ENCODE data around the gene RPUSD1. TPM values are rescaled to one million over a fixed set of nuclear protein-coding genes. Genes with fewer than 3 reads are reported as not detected.

The RPUSD1 gene
- total RNA-seq, 1 donor from 2014 or later: 23.7 TPM

GRCh38 chr16:802914-803753 lies 15.0 kb upstream of the RPUSD1 start:
- Mint-ChIP-seq H3K9me3 (no peaks in the 10 kb centered on the region), H3K36me3 (no peaks in the 10 kb centered on the region), H3K27me3 (peaks cover 51% of the 10 kb centered on the region), H3K27ac (no peak overlapping the region), H3K4me1 (ENCODE audit: unreplicated experiment) (peaks cover 3% of the 10 kb centered on the region), H3K4me3 (no peak overlapping the region)
- no peak for DNase-seq (ENCODE audit: extremely low spot score, unreplicated experiment)
- no peak for TF ChIP-seq CTCF (conservative IDR thresholded peaks at IDR 0.05)

- no peaks in the 10 kb centered on the region for H3K36me3 Mint-ChIP-seq
- H3K27ac Mint-ChIP-seq: no peak overlapping the region
- no peak overlapping the region for H3K4me3 Mint-ChIP-seq
- H3K9me3 Mint-ChIP-seq: no peaks in the 10 kb centered on the region
- peaks cover 55% of the 10 kb centered on the region for H3K27me3 Mint-ChIP-seq
- H3K4me1 Mint-ChIP-seq (ENCODE audit: unreplicated experiment): no peaks in the 10 kb centered on the region
- DNase-seq (ENCODE audit: extremely low spot score, unreplicated experiment): no peak
- no peak for TF ChIP-seq CTCF (conservative IDR thresholded peaks at IDR 0.05)
Measured at GRCh38 chr16:802461-802860, 14.3 kb upstream of the RPUSD1 start.

GRCh38 chr16:801584-802363 lies 13.6 kb upstream of the RPUSD1 start:
- no peak overlapping the region for H3K27ac Mint-ChIP-seq
- H3K36me3 Mint-ChIP-seq: no peaks in the 10 kb centered on the region
- H3K4me3 Mint-ChIP-seq: no peak overlapping the region
- DNase-seq (ENCODE audit: extremely low spot score, unreplicated experiment): no peak
- peaks cover 55% of the 10 kb centered on the region for H3K27me3 Mint-ChIP-seq
- TF ChIP-seq CTCF (conservative IDR thresholded peaks at IDR 0.05): no peak
- H3K9me3 Mint-ChIP-seq: no peaks in the 10 kb centered on the region
- H3K4me1 Mint-ChIP-seq (ENCODE audit: unreplicated experiment): no peaks in the 10 kb centered on the region

GRCh38 chr16:800834-801511 lies 12.8 kb upstream of the RPUSD1 start:
- Mint-ChIP-seq H3K27ac (no peak overlapping the region), H3K4me3 (no peak overlapping the region), H3K27me3 (peaks cover 55% of the 10 kb centered on the region), H3K36me3 (no peaks in the 10 kb centered on the region), H3K4me1 (ENCODE audit: unreplicated experiment) (no peaks in the 10 kb centered on the region), H3K9me3 (no peaks in the 10 kb centered on the region)
- DNase-seq (ENCODE audit: extremely low spot score, unreplicated experiment): no peak
- no peak for TF ChIP-seq CTCF (conservative IDR thresholded peaks at IDR 0.05)

- no peaks in the 10 kb centered on the region for H3K9me3 Mint-ChIP-seq
- no peak within 1 kb of the TSS for H3K27ac Mint-ChIP-seq
- H3K4me1 Mint-ChIP-seq (ENCODE audit: unreplicated experiment): no peaks in the 10 kb centered on the region
- TF ChIP-seq CTCF (conservative IDR thresholded peaks at IDR 0.05): no peak
- no peaks in the 10 kb centered on the region for H3K36me3 Mint-ChIP-seq
- H3K27me3 Mint-ChIP-seq: peaks cover 55% of the 10 kb centered on the region
- H3K4me3 Mint-ChIP-seq: no peak within 1 kb of the TSS
- no peak for DNase-seq (ENCODE audit: extremely low spot score, unreplicated experiment)
Measured at GRCh38 chr16:799948-800833, 12.0 kb upstream of the RPUSD1 start, which contains the start of gene GNG13. Gene GNG13 (minus strand): TSS chr16:800734. CDS start chr16:799077, 1,657 bp downstream.

All from type B pancreatic cell (in vitro differentiated cells).